OCI-LY3 (cell line): ENCODE measurements around the gene ATOH8.

Experiments
- EZH2phosphoT487 ChIP-seq: fragments of 200-600 bp; shearing (Covaris generic); IDR thresholded peaks from 2 replicates; pipeline ENCODE4 v1.6.1; 2018; ENCODE audit warnings: antibody characterized with exemption, mixed run types, low read depth
- TF ChIP-seq, protein P1 (sequence below): fragments of 200-600, 300-600 bp; sonication (generic); IDR thresholded peaks from 2 replicates; pipeline ENCODE4 v1.5.1; 2014; ENCODE audit warnings: antibody characterized with exemption, low read length, low read depth

DNA sequence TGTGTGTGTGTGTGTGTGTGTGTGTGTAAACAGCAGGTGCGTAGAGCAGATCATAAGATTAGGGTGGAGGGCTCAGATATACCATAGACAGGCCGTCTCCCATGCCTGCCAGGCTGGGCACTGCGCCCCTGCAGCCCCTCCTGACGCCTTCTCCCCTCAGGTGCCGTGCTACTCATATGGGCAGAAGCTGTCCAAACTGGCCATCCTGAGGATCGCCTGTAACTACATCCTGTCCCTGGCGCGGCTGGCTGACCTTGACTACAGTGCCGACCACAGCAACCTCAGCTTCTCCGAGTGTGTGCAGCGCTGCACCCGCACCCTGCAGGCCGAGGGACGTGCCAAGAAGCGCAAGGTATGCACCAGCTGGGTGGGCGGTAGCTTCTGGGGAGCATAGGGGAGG lies 10.0 kb downstream of the ATOH8 start:
- TF ChIP-seq, protein P1, sequence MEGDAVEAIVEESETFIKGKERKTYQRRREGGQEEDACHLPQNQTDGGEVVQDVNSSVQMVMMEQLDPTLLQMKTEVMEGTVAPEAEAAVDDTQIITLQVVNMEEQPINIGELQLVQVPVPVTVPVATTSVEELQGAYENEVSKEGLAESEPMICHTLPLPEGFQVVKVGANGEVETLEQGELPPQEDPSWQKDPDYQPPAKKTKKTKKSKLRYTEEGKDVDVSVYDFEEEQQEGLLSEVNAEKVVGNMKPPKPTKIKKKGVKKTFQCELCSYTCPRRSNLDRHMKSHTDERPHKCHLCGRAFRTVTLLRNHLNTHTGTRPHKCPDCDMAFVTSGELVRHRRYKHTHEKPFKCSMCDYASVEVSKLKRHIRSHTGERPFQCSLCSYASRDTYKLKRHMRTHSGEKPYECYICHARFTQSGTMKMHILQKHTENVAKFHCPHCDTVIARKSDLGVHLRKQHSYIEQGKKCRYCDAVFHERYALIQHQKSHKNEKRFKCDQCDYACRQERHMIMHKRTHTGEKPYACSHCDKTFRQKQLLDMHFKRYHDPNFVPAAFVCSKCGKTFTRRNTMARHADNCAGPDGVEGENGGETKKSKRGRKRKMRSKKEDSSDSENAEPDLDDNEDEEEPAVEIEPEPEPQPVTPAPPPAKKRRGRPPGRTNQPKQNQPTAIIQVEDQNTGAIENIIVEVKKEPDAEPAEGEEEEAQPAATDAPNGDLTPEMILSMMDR: no peak
- no peak for TF ChIP-seq EZH2phosphoT487
